Measurements from ENCODE around the gene ELAVL3.

Gene ELAVL3

GRCh38 chr19:11480715-11481533 lies at the start of gene ELAVL3:
Gene ELAVL3 (minus strand): TSS chr19:11481046. CDS start chr19:11480608, 438 bp downstream.
- ATAC-seq (replicated peaks) = no peak
- Mint-ChIP-seq H3K27ac (peak within 1 kb of the TSS; percentile 71), H3K36me3 (peaks cover 17 to 18% of the 10 kb centered on the region in 2 donors), H3K9me3 (peaks cover 0 to 1% of the 10 kb centered on the region in 2 donors), H3K27me3 (peaks cover 34 to 60% of the 10 kb centered on the region in 2 donors), H3K4me1 (peaks cover 19 to 34% of the 10 kb centered on the region in 2 donors), H3K4me3 (peak within 1 kb of the TSS; percentile 82 to 84)
- no peak for DNase-seq

GRCh38 chr19:11530432-11530831 lies 49.6 kb upstream of the ELAVL3 start:
- Mint-ChIP-seq H3K27me3 (no peaks in the 10 kb centered on the region), H3K4me3 (no peak overlapping the region), H3K27ac (no peak overlapping the region), H3K36me3 (peaks cover 4% of the 10 kb centered on the region in 2 donors), H3K9me3 (no peaks in the 10 kb centered on the region), H3K4me1 (peaks cover 20 to 43% of the 10 kb centered on the region in 2 donors)
- DNase-seq (peak; percentile 33), ATAC-seq (replicated peaks) (peak in 1 of 2 donors; percentile 3)

GRCh38 chr19:11528551-11529341 lies 47.9 kb upstream of the ELAVL3 start, which contains the start of gene ECSIT:
Gene ECSIT (minus strand): TSS chr19:11529134. CDS start chr19:11519170, 9,964 bp downstream.
- ATAC-seq (replicated peaks) (peak; percentile 97 to 99), DNase-seq (peak; percentile 96)
- Mint-ChIP-seq H3K4me3 (peak within 1 kb of the TSS; percentile 91 to 92), H3K27me3 (no peaks in the 10 kb centered on the region), H3K27ac (peak within 1 kb of the TSS; percentile 95), H3K9me3 (no peaks in the 10 kb centered on the region), H3K36me3 (peaks cover 4% of the 10 kb centered on the region in 2 donors), H3K4me1 (peaks cover 11 to 27% of the 10 kb centered on the region in 2 donors)

GRCh38 chr19:11519138-11519537 lies 38.3 kb upstream of the ELAVL3 start:
- Mint-ChIP-seq H3K4me3 (no peak overlapping the region), H3K27me3 (no peaks in the 10 kb centered on the region), H3K9me3 (no peaks in the 10 kb centered on the region), H3K27ac (no peak overlapping the region), H3K4me1 (peaks cover 0 to 1% of the 10 kb centered on the region in 2 donors), H3K36me3 (peaks cover 17 to 39% of the 10 kb centered on the region in 2 donors)
- ATAC-seq (replicated peaks) = no peak
- DNase-seq = no peak

GRCh38 chr19:11513946-11514345 lies 33.1 kb upstream of the ELAVL3 start:
- Mint-ChIP-seq H3K4me1 (no peaks in the 10 kb centered on the region), H3K9me3 (no peaks in the 10 kb centered on the region), H3K27ac (no peak overlapping the region), H3K36me3 (peaks cover 35 to 51% of the 10 kb centered on the region in 2 donors), H3K27me3 (no peaks in the 10 kb centered on the region), H3K4me3 (no peak overlapping the region)
- ATAC-seq (replicated peaks) (no peak), DNase-seq (no peak)

- ATAC-seq (replicated peaks) (no peak), DNase-seq (no peak)
- Mint-ChIP-seq H3K27me3 (no peaks in the 10 kb centered on the region), H3K36me3 (peaks cover 40 to 50% of the 10 kb centered on the region in 2 donors), H3K27ac (no peak overlapping the region), H3K4me1 (peaks cover 9 to 15% of the 10 kb centered on the region in 2 donors), H3K4me3 (no peak overlapping the region), H3K9me3 (no peaks in the 10 kb centered on the region)
These were observed 29.6 kb upstream of the ELAVL3 start for GRCh38 chr19:11510444-11510843.

GRCh38 chr19:11507370-11508078 lies 26.7 kb upstream of the ELAVL3 start:
- Mint-ChIP-seq H3K36me3 (peaks cover 23 to 47% of the 10 kb centered on the region in 2 donors), H3K27ac (peak overlapping the region; percentile 44), H3K27me3 (no peaks in the 10 kb centered on the region), H3K9me3 (no peaks in the 10 kb centered on the region), H3K4me3 (peak overlapping the region; percentile 56 to 57), H3K4me1 (peaks cover 16 to 24% of the 10 kb centered on the region in 2 donors)
- DNase-seq (no peak), ATAC-seq (replicated peaks) (no peak)

- peaks cover 16 to 24% of the 10 kb centered on the region in 2 donors for H3K4me1 Mint-ChIP-seq
- no peaks in the 10 kb centered on the region for H3K9me3 Mint-ChIP-seq
- peaks cover 19 to 42% of the 10 kb centered on the region in 2 donors for H3K36me3 Mint-ChIP-seq
- peak overlapping the region; percentile 90 to 94 for H3K4me3 Mint-ChIP-seq
- ATAC-seq (replicated peaks) (no peak), DNase-seq (no peak)
- H3K27me3 Mint-ChIP-seq = no peaks in the 10 kb centered on the region
- peak overlapping the region; percentile 99 for H3K27ac Mint-ChIP-seq
These were observed 26.1 kb upstream of the ELAVL3 start for GRCh38 chr19:11506967-11507366.

GRCh38 chr19:11506101-11506555 lies 25.3 kb upstream of the ELAVL3 start:
- Mint-ChIP-seq H3K9me3 (no peaks in the 10 kb centered on the region), H3K4me3 (peak overlapping the region; percentile 90 to 94), H3K4me1 (peaks cover 17 to 24% of the 10 kb centered on the region in 2 donors), H3K27ac (peak overlapping the region; percentile 99), H3K27me3 (no peaks in the 10 kb centered on the region), H3K36me3 (peaks cover 18 to 37% of the 10 kb centered on the region in 2 donors)
- DNase-seq (no peak), ATAC-seq (replicated peaks) (peak; percentile 43 to 45)

- Mint-ChIP-seq H3K4me1 (peaks cover 17 to 24% of the 10 kb centered on the region in 2 donors), H3K27ac (peak within 1 kb of the TSS; percentile 99), H3K9me3 (no peaks in the 10 kb centered on the region), H3K36me3 (peaks cover 13 to 36% of the 10 kb centered on the region in 2 donors), H3K4me3 (peak within 1 kb of the TSS; percentile 90 to 94), H3K27me3 (no peaks in the 10 kb centered on the region)
- peak; percentile 75 to 79 for ATAC-seq (replicated peaks)
- DNase-seq = peak; percentile 93
These were observed 24.8 kb upstream of the ELAVL3 start, which contains the start of gene ZNF653 for GRCh38 chr19:11505504-11506100. Gene ZNF653 (minus strand): TSS chr19:11505839. CDS start chr19:11505786, 53 bp downstream.

- peaks cover 17 to 24% of the 10 kb centered on the region in 2 donors for H3K4me1 Mint-ChIP-seq
- no peaks in the 10 kb centered on the region for H3K9me3 Mint-ChIP-seq
- H3K27ac Mint-ChIP-seq = peak overlapping the region; percentile 99
- H3K36me3 Mint-ChIP-seq = peaks cover 13 to 33% of the 10 kb centered on the region in 2 donors
- ATAC-seq (replicated peaks) (peak; percentile 91 to 92), DNase-seq (peak; percentile 96)
- no peaks in the 10 kb centered on the region for H3K27me3 Mint-ChIP-seq
- peak overlapping the region; percentile 90 to 94 for H3K4me3 Mint-ChIP-seq
These were observed 24.2 kb upstream of the ELAVL3 start for GRCh38 chr19:11505032-11505503.

- Mint-ChIP-seq H3K27me3 (no peaks in the 10 kb centered on the region), H3K36me3 (peaks cover 15 to 38% of the 10 kb centered on the region in 2 donors), H3K4me1 (peaks cover 17 to 24% of the 10 kb centered on the region in 2 donors), H3K9me3 (no peaks in the 10 kb centered on the region), H3K4me3 (peak overlapping the region; percentile 90 to 94), H3K27ac (peak overlapping the region; percentile 99)
- no peak for DNase-seq
- ATAC-seq (replicated peaks) = peak in 1 of 2 donors; percentile 0
These were observed 23.7 kb upstream of the ELAVL3 start for GRCh38 chr19:11504502-11505031.

- Mint-ChIP-seq H3K9me3 (no peaks in the 10 kb centered on the region), H3K27ac (no peak overlapping the region), H3K27me3 (no peaks in the 10 kb centered on the region), H3K4me1 (peaks cover 7 to 9% of the 10 kb centered on the region in 2 donors), H3K36me3 (peaks cover 22 to 50% of the 10 kb centered on the region in 2 donors), H3K4me3 (no peak overlapping the region)
- ATAC-seq (replicated peaks) (no peak), DNase-seq (no peak)
These were observed 19.1 kb upstream of the ELAVL3 start for GRCh38 chr19:11499890-11500420.
